Panc1 (cell line): ENCODE results near the gene TTC17. TPM values are rescaled to one million over a fixed set of nuclear protein-coding genes. Genes with fewer than 3 reads are reported as not detected.
A peak's percentile ranks its signal among the peaks of the same experiment; 100 is the strongest.

ENCODE experiments used
- ATAC-seq: fragments of 200-7000 bp; cut with Tn5 transposase; 2 replicates; pipeline ENCODE4 v1.9.1; 2020; ENCODE audit warnings: mild to moderate bottlenecking, moderate library complexity
- BruUV-seq: library from RNA; stranded (reverse); fragments of 400-500 nt; replicated peaks from 2 replicates; lab custom pipeline; 2021; lab: Mats Ljungman, UMichigan
- CTCF ChIA-PET: fragments of 300-600 bp; sonication (Branson Sonifier 250); formaldehyde crosslinking; loops from one replicate; lab custom pipeline; 2022; ENCODE audit warnings: antibody characterized with exemption; lab: Charles Lee
- POLR2A ChIA-PET: fragments of 300-600 bp; sonication (Branson Sonifier 250); formaldehyde crosslinking; loops from one replicate; lab custom pipeline; 2022; ENCODE audit warnings: antibody characterized with exemption; lab: Charles Lee
- DNase-seq: peaks from one replicate; pipeline ENCODE4 v3.0.0-alpha.2; 2010; ENCODE audit warnings: low read depth, low spot score
- H3K27ac ChIP-seq: 2 replicates; pipeline ENCODE4 v1.5.1; 2011; ENCODE audit warnings: mild to moderate bottlenecking, low read length, inconsistent platforms
- H3K27me3 ChIP-seq: fragments of 200-500 bp; sonication (Bioruptor generic); 2 replicates; pipeline ENCODE4 v1.6.0; 2014; ENCODE audit warnings: low read length, inconsistent platforms; ENCODE audit not compliant: control insufficient read depth, insufficient read depth
- H3K36me3 ChIP-seq: fragments of 200-500 bp; sonication (Bioruptor generic); 2 replicates; pipeline ENCODE4 v1.5.1; 2014; ENCODE audit warnings: inconsistent platforms, mild to moderate bottlenecking, low read length, moderate library complexity; ENCODE audit not compliant: control insufficient read depth, insufficient read depth
- H3K4me1 ChIP-seq: 2 replicates; pipeline ENCODE4 v1.5.1; 2011; ENCODE audit warnings: inconsistent platforms, mild to moderate bottlenecking, low read length, moderate library complexity; ENCODE audit not compliant: control insufficient read depth, insufficient read depth
- H3K4me3 ChIP-seq, 2 experiments: 2 replicates each; pipeline ENCODE4 v1.5.1; 2011 to 2012; ENCODE audit warnings: low read depth in 2 of 2, low read length in 2 of 2, mild to moderate bottlenecking in 2 of 2, inconsistent platforms in 1 of 2, moderate library complexity in 1 of 2
- H3K9me3 ChIP-seq: fragments of 200-500 bp; sonication (Bioruptor generic); 2 replicates; pipeline ENCODE4 v1.5.1; 2014; ENCODE audit warnings: low read depth, mild to moderate bottlenecking, inconsistent platforms, low read length, moderate library complexity; ENCODE audit not compliant: control insufficient read depth, insufficient read depth
- CTCF ChIP-seq: fragments of 450-650 bp; IDR thresholded peaks from 2 replicates; pipeline ENCODE4 v1.5.1; 2017; ENCODE audit warnings: mild to moderate bottlenecking
- POLR2AphosphoS5 ChIP-seq: IDR thresholded peaks from 2 replicates; pipeline ENCODE4 v1.6.1; 2012; ENCODE audit warnings: mild to moderate bottlenecking, low read depth, low read length, moderate library complexity
- REST ChIP-seq, 2 experiments: IDR thresholded peaks; 2 replicates each; pipeline ENCODE4 v1.6.1; 2011 to 2012; ENCODE audit warnings: low read depth in 2 of 2, control low read depth in 1 of 2, low read length in 1 of 2, mild to moderate bottlenecking in 1 of 2, moderate library complexity in 1 of 2; ENCODE audit not compliant: insufficient read depth in 1 of 2
- SIN3A ChIP-seq: IDR thresholded peaks from 2 replicates; pipeline ENCODE4 v1.6.1; 2012; ENCODE audit warnings: low read depth, mild to moderate bottlenecking, low read length, moderate library complexity, borderline replicate concordance; ENCODE audit not compliant: insufficient read depth
- TCF7L2 ChIP-seq: IDR thresholded peaks from 2 replicates; pipeline ENCODE4 v1.6.1; 2011; ENCODE audit warnings: mild to moderate bottlenecking, low read depth, low read length, inconsistent platforms
- in situ Hi-C: cut with HindIII; loops from 2 replicates; pipeline ENCODE4 v1.10.0; 2016; ENCODE audit warnings: low sequenced_read_pairs, low pct_unique_long_range_greater_than_20kb
- intact Hi-C: fragments of 100-400 bp; cut with micrococcal nuclease; formaldehyde crosslinking; loops from one replicate; pipeline ENCODE4 v1.10.0; 2022; ENCODE audit not compliant: unreplicated experiment
- total RNA-seq: library from RNA; stranded (reverse); gene quantifications from one replicate; pipeline ENCODE4 v1.2.1, GENCODE V29; 2021; ENCODE audit not compliant: unreplicated experiment

Gene TTC17
- total RNA-seq, 1 experiment from 2014 or later = 54.2 TPM

GRCh38 chr11:43327987-43328386, 30.7 kb upstream of the TTC17 start:
- intact Hi-C loops (no loop called here), in situ Hi-C loops (no loop called here)
- H3K36me3 ChIP-seq = peaks cover 59% of the 10 kb centered on the region
- ATAC-seq (peak; percentile 76), DNase-seq (peak; percentile 63)
- ChIA-PET CTCF (no interaction called here), POLR2A (no interaction called here)
- no peak overlapping the region for H3K4me3 ChIP-seq
- no peaks in the 10 kb centered on the region for H3K4me1 ChIP-seq
- no peak overlapping the region for H3K27ac ChIP-seq
- no peak for TF ChIP-seq CTCF
- no peak for TF ChIP-seq TCF7L2
- no peak for TF ChIP-seq POLR2AphosphoS5
- no peak for TF ChIP-seq SIN3A
- no peak for TF ChIP-seq REST (IDR thresholded peaks at IDR 0.05; ENCODE audit: insufficient read depth in 1 of 2, low read depth in 2 of 2, low read length in 1 of 2)
- no peaks in the 10 kb centered on the region for H3K27me3 ChIP-seq
- BruUV-seq = no TSS peak
- H3K9me3 ChIP-seq = no peaks in the 10 kb centered on the region

DNA sequence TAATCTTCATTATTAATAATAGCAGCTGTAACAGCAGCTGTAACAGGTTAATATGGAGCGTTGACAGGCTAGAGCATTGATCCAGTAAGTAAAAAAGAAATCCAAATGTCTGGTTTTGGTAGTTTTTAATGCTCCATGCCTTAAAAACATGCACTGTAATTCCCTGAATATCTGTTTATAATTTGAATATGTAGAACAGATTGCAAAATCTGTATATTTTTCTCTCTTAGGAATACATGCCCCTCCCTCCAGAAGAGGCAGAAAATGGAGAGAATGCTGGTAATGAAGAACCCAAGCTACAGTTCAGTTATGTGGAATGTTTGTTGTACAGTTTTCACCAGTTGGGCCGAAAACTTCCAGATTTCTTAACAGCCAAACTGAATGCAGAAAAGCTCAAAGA, 30.2 kb upstream of the TTC17 start:
- intact Hi-C loops = no loop called here
- no peak for DNase-seq
- Histone ChIP-seq H3K27me3 (no peaks in the 10 kb centered on the region), H3K27ac (no peak overlapping the region), H3K9me3 (no peaks in the 10 kb centered on the region), H3K4me3 (no peak overlapping the region), H3K4me1 (no peaks in the 10 kb centered on the region), H3K36me3 (peaks cover 59% of the 10 kb centered on the region)
- CTCF ChIA-PET = no interaction called here
- POLR2A ChIA-PET = no interaction called here
- ATAC-seq = no peak
- TF ChIP-seq TCF7L2 = no peak
- TF ChIP-seq POLR2AphosphoS5 = no peak
- TF ChIP-seq SIN3A = no peak
- TF ChIP-seq CTCF = no peak
- TF ChIP-seq REST (IDR thresholded peaks at IDR 0.05; ENCODE audit: insufficient read depth in 1 of 2, low read depth in 2 of 2, low read length in 1 of 2) = no peak
- BruUV-seq = no TSS peak
- in situ Hi-C loops = no loop called here
